Tibial artery (tissue), 4 donors: ENCODE measurements around the gene SMYD3.

Experiments
- DNase-seq, 2 donors: peaks; one replicate each; pipeline ENCODE4 v3.0.0-alpha.2; 2019
- H3K27ac ChIP-seq, 2 donors: fragments of 200-600 bp; sonication (generic) in 1 of 2; 1 replicate in 1 of 2; 2 replicates in 1 of 2; pipeline ENCODE4 v1.5.1; 2018 to 2019; ENCODE audit warnings: mild to moderate bottlenecking in 1 of 2
- H3K27me3 ChIP-seq, 2 donors: fragments of 200-600 bp; sonication (generic) in 1 of 2; one replicate each; pipeline versions ENCODE4 v1.5.1 to v1.6.0; 2016 to 2019
- H3K36me3 ChIP-seq, 3 donors: fragments of 200-600 bp; sonication (generic) in 2 of 3; one replicate each; pipeline ENCODE4 v1.5.1; 2016 to 2019; ENCODE audit warnings: mild to moderate bottlenecking in 2 of 3
- H3K4me1 ChIP-seq, 4 donors: fragments of 200-600 bp; sonication (generic) in 2 of 4; 1 replicate in 3 of 4; 2 replicates in 1 of 4; pipeline ENCODE4 v1.5.1; 2016 to 2019
- H3K4me3 ChIP-seq, 2 donors: fragments of 200-600 bp; sonication (generic) in 1 of 2; 1 replicate in 1 of 2; 2 replicates in 1 of 2; pipeline ENCODE4 v1.5.1; 2018 to 2019; ENCODE audit warnings: mild to moderate bottlenecking in 2 of 2
- H3K9me3 ChIP-seq, 3 donors: fragments of 200-600 bp; sonication (generic) in 1 of 3; one replicate each; pipeline ENCODE4 v1.5.1; 2016 to 2019
- intact Hi-C: fragments of 100-400 bp; cut with DNase I; formaldehyde crosslinking; loops from one replicate; pipeline ENCODE4 v1.15.0; 2023; ENCODE audit warnings: low total_unique reads
- TF ChIP-seq, protein P1 (sequence below), 2 experiments: fragments of 200-600 bp in 1 of 2; fragments of 450-650 bp in 1 of 2; IDR thresholded peaks; one replicate each; pipeline ENCODE4 v1.5.1; 2017 to 2019; ENCODE audit warnings: antibody characterized with exemption in 2 of 2, mild to moderate bottlenecking in 1 of 2, moderate library complexity in 1 of 2

Gene SMYD3

DNA sequence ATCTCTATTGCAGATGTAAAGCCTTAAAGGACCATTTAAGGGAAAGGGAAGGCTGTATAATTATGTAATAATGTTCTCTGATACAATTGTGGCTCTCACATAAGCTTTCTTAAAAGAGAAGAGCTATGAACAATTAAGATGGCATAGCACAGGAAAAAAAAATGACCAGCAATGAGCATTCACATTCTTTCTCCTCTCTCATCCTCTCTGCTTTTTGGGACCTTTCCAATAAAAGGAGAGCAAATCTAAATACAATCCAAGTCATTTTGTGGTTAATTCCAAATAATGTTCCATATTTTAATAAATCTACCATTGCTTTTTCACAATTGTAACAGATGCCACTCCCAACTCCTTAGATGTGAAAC, 23.5 kb downstream of the SMYD3 start:
- H3K27me3 ChIP-seq: no peaks in the 10 kb centered on the region
- peaks cover 0 to 4% (median 0%) of the 10 kb centered on the region in 4 donors for H3K4me1 ChIP-seq
- DNase-seq: no peak
- H3K36me3 ChIP-seq: no peaks in the 10 kb centered on the region
- H3K4me3 ChIP-seq: no peak overlapping the region
- TF ChIP-seq, protein P1, sequence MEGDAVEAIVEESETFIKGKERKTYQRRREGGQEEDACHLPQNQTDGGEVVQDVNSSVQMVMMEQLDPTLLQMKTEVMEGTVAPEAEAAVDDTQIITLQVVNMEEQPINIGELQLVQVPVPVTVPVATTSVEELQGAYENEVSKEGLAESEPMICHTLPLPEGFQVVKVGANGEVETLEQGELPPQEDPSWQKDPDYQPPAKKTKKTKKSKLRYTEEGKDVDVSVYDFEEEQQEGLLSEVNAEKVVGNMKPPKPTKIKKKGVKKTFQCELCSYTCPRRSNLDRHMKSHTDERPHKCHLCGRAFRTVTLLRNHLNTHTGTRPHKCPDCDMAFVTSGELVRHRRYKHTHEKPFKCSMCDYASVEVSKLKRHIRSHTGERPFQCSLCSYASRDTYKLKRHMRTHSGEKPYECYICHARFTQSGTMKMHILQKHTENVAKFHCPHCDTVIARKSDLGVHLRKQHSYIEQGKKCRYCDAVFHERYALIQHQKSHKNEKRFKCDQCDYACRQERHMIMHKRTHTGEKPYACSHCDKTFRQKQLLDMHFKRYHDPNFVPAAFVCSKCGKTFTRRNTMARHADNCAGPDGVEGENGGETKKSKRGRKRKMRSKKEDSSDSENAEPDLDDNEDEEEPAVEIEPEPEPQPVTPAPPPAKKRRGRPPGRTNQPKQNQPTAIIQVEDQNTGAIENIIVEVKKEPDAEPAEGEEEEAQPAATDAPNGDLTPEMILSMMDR (IDR thresholded peaks at IDR 0.05): no peak
- H3K9me3 ChIP-seq: no peaks in the 10 kb centered on the region
- intact Hi-C loops: no loop called here
- no peak overlapping the region for H3K27ac ChIP-seq

DNA sequence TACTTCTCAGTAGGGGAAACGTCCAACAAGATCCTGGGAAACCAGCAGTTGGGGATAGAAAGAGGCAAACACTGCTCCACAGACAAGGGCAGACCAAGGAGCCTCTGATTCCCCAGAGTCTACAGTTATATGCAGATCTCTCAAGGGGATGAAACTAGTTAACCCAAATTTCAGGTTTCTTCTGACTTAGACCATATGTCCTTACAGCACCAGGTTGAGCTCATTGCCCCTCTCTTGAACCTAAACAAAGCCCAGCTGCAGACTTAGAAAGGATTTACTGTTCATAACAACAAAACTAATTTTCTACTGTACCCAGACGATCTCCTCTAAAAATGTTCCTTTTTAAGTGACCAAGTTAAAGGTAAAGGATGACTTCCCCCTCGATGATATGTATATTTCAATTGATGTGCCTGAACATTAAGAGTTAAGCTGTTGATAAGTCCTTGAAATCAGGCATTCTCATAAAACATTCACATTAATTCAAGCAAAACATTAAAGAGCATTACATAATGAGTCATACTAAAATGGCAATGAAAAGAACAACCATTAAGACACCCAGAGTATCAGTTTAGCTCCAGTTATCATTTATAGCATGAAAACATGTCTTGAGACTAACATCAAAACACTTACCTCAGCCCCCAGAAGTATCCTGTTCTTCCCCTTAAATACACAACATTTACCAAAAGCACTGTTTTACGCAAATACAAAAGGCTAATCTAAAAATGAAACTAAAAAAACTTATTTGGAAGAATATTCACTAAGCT, 24.1 kb downstream of the SMYD3 start:
- intact Hi-C loops: no loop called here
- no peak for DNase-seq
- H3K4me3 ChIP-seq: no peak overlapping the region
- H3K4me1 ChIP-seq: peaks cover 0 to 4% (median 0%) of the 10 kb centered on the region in 4 donors
- H3K27ac ChIP-seq: no peak overlapping the region
- H3K27me3 ChIP-seq: no peaks in the 10 kb centered on the region
- TF ChIP-seq, protein P1 (IDR thresholded peaks at IDR 0.05): no peak
- no peaks in the 10 kb centered on the region for H3K9me3 ChIP-seq
- no peaks in the 10 kb centered on the region for H3K36me3 ChIP-seq

DNA sequence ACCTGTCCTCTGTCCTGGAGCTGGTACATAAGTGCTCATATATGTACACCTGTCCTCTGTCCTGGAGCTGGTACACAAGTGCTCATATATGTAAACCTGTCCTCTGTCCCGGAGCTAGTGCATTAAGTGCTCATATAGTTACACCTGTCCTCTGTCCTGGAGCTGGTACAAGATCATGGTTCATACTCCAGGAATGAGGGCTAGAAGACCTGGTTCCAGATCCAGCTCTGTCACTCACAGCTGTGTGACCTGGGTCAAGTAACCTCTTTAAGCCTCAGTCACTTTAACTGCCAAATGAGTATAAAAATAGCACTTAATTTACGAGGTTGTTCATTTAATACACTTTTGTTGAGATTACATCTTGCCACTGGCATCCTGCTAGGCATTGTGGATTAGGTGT, 28.0 kb downstream of the SMYD3 start:
- H3K27ac ChIP-seq: no peak overlapping the region
- H3K4me1 ChIP-seq: peaks cover 0 to 4% (median 0%) of the 10 kb centered on the region in 4 donors
- H3K9me3 ChIP-seq: no peaks in the 10 kb centered on the region
- DNase-seq: no peak
- H3K27me3 ChIP-seq: no peaks in the 10 kb centered on the region
- TF ChIP-seq, protein P1 (IDR thresholded peaks at IDR 0.05): no peak
- H3K4me3 ChIP-seq: no peak overlapping the region
- intact Hi-C loops: no loop called here
- no peaks in the 10 kb centered on the region for H3K36me3 ChIP-seq

DNA sequence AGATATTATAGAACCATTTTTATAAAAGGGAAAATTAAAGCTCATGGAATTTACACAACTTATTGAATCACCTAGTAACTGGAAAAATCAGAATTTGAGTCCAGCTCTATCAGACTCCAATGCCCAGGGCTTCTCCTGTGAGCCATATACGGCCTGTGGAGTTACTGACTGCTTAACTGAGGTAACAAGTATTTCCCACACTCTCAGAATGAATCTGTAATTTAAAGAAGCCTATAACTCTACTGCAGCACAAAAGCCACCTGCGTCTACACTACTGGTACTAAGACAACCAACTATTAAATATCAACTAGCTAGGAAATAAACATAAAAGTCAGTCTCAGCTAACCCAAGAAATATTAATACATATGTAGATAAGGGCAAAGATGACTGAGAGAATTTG, 29.4 kb downstream of the SMYD3 start:
- no peaks in the 10 kb centered on the region for H3K9me3 ChIP-seq
- intact Hi-C loops: no loop called here
- no peaks in the 10 kb centered on the region for H3K27me3 ChIP-seq
- no peak overlapping the region for H3K4me3 ChIP-seq
- no peaks in the 10 kb centered on the region for H3K4me1 ChIP-seq
- DNase-seq: no peak
- H3K36me3 ChIP-seq: no peaks in the 10 kb centered on the region
- no peak overlapping the region for H3K27ac ChIP-seq
- TF ChIP-seq, protein P1 (IDR thresholded peaks at IDR 0.05): no peak

DNA sequence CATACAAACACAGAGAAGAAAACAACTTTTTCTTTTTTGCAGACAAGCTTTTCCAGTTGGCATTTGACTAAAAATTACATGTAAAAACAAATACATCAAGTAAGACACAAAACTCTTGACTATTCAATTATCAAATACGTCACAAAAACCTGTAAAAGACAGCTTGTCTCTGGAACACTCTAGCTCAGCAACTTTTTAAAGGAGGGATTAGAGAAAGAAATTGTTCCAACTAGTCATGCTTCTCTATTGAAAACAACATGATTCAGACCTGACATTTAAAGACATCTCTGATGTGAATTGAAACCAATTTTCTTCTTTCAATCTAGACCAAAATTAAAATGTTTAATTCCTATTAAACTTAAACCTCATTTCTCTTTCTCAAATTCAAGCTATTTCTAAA, 30.3 kb downstream of the SMYD3 start:
- H3K27me3 ChIP-seq: no peaks in the 10 kb centered on the region
- H3K27ac ChIP-seq: no peak overlapping the region
- TF ChIP-seq, protein P1 (IDR thresholded peaks at IDR 0.05): no peak
- H3K4me1 ChIP-seq: no peaks in the 10 kb centered on the region
- H3K9me3 ChIP-seq: no peaks in the 10 kb centered on the region
- intact Hi-C loops: no loop called here
- no peaks in the 10 kb centered on the region for H3K36me3 ChIP-seq
- DNase-seq: no peak
- H3K4me3 ChIP-seq: no peak overlapping the region
